Psoas muscle (tissue), 8 donors: ENCODE results near the gene CCNI2. TPM values are rescaled to one million over a fixed set of nuclear protein-coding genes. Genes with fewer than 3 reads are reported as not detected.

Experiments
- ATAC-seq, 4 donors: fragments of 200-7000 bp; cut with Tn5 transposase; one replicate each; pipeline ENCODE4 v1.9.1; 2020; ENCODE audit warnings: moderate library complexity in 3 of 4, mild to moderate bottlenecking in 2 of 4
- DNase-seq, 2 donors: peaks; one replicate each; pipeline ENCODE4 v3.0.0-alpha.2; 2020
- H3K27ac ChIP-seq: fragments of 200-600 bp; one replicate; pipeline ENCODE4 v1.8.0; 2022
- H3K27me3 ChIP-seq, 3 donors: fragments of 200-600 bp in 1 of 3; one replicate each; pipeline versions ENCODE4 v1.6.1 to v1.8.0; 2013 to 2022; ENCODE audit warnings: low read length in 2 of 3, mild to moderate bottlenecking in 2 of 3, moderate library complexity in 1 of 3; ENCODE audit not compliant: insufficient read depth in 3 of 3
- H3K36me3 ChIP-seq, 2 donors: fragments of 200-600 bp in 1 of 2; one replicate each; pipeline versions ENCODE4 v1.6.1 to v1.8.0; 2013 to 2022; ENCODE audit warnings: low read depth in 1 of 2, mild to moderate bottlenecking in 1 of 2, moderate library complexity in 1 of 2; ENCODE audit not compliant: insufficient read depth in 1 of 2
- H3K4me1 ChIP-seq: fragments of 200-600 bp; one replicate; pipeline ENCODE4 v1.8.0; 2022
- H3K4me3 ChIP-seq: fragments of 200-600 bp; one replicate; pipeline ENCODE4 v1.8.0; 2022; ENCODE audit warnings: mild to moderate bottlenecking
- H3K9me3 ChIP-seq: fragments of 200-600 bp; one replicate; pipeline ENCODE4 v1.8.0; 2022
- WGBS, 3 donors: extraction: QIAGEN DNeasy Blood & Tissue Kit; methylation state at CpG; one replicate each; pipeline versions ENCODE4 v1.1.6 to v1.1.7; 2013; 5-methylcytosine and 5-hydroxymethylcytosine counted together
- intact Hi-C, 2 donors: fragments of 100-400 bp; cut with DNase I; formaldehyde crosslinking; loops; one replicate each; pipeline versions ENCODE4 v1.11.0 to v1.14.2; 2022
- polyA plus RNA-seq, 3 donors: library from polyadenylated mRNA; stranded (reverse); fragments of 200-250 nt; gene quantifications; one replicate each; pipeline ENCODE4 v1.2.3, GENCODE V29; 2013
- total RNA-seq, 4 donors: library from RNA; stranded (reverse); fragmentation: NEBNext Ultra II Directional in 2 of 4; extraction: Animal tissue kit (Norgen Biotek cat#: 25700) in 2 of 4; gene quantifications; one replicate each; pipeline versions ENCODE4 v1.2.1 to v1.2.4, GENCODE V29; 2021 to 2023
- TF ChIP-seq, protein P1 (sequence below): fragments of 200-600 bp; IDR thresholded peaks from one replicate; pipeline ENCODE4 v1.8.0; 2022; ENCODE audit warnings: antibody characterized with exemption
- donor health status: healthy with polysubstance abuse.
- donor health status: DM: no; HTN: no; CAD: no; lungs with moderate emphysema.
- donor health status: Bipolar disorder and iron deficiency.
- donor health status: healthy.
- donor health status: DM: yes; HTN: yes; CAD: no.
- donor health status: DM: no; HTN: no; CAD: no.
- donor health status: DM: no; HTN: no; CAD: no.
- donor health status: DM: yes; HTN: yes; CAD: no.

CCNI2 gene
- total and polyA plus RNA-seq, 7 donors: not detected

DNA sequence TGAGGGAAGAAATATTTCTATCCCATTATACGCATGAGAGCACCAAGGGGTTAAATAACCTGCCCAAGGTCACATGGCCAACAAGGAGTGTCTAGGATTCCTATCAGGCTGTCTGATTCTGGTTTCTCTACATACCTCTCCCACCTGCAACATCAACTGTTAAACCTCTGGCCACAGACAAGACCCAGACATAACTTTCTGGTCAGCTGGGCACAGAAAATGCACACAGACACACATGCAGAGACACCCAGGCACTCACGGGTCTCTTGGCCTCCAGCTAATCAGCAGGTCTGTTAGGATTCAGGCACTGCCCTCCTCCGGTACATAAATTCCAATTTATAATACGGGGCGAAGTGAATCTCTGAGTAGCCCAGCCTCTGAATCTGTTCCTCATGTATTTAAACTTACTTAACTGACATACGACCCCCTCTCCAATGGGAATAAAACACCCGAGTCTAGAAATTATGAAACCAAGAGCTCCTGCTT is 28.3 kb downstream of the CCNI2 start:
- H3K36me3 ChIP-seq: no peaks in the 10 kb centered on the region
- no peaks in the 10 kb centered on the region for H3K27me3 ChIP-seq
- WGBS, 3 donors: 52 to 72% (median 55%) methylated on average over 7 of the region's 7 CpGs
- DNase-seq (no peak), ATAC-seq (no peak)
- H3K27ac ChIP-seq: no peak overlapping the region
- intact Hi-C loops: no loop called here
- H3K4me1 ChIP-seq: peaks cover 6% of the 10 kb centered on the region
- H3K4me3 ChIP-seq: peak overlapping the region; percentile 94
- no peaks in the 10 kb centered on the region for H3K9me3 ChIP-seq
- TF ChIP-seq, protein P1, sequence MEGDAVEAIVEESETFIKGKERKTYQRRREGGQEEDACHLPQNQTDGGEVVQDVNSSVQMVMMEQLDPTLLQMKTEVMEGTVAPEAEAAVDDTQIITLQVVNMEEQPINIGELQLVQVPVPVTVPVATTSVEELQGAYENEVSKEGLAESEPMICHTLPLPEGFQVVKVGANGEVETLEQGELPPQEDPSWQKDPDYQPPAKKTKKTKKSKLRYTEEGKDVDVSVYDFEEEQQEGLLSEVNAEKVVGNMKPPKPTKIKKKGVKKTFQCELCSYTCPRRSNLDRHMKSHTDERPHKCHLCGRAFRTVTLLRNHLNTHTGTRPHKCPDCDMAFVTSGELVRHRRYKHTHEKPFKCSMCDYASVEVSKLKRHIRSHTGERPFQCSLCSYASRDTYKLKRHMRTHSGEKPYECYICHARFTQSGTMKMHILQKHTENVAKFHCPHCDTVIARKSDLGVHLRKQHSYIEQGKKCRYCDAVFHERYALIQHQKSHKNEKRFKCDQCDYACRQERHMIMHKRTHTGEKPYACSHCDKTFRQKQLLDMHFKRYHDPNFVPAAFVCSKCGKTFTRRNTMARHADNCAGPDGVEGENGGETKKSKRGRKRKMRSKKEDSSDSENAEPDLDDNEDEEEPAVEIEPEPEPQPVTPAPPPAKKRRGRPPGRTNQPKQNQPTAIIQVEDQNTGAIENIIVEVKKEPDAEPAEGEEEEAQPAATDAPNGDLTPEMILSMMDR: no peak

GRCh38 chr5:132776131-132776937 is 29.1 kb downstream of the CCNI2 start:
- DNase-seq: peak; percentile 33 to 64
- intact Hi-C loops: no loop called here
- Histone ChIP-seq H3K36me3 (no peaks in the 10 kb centered on the region), H3K27me3 (no peaks in the 10 kb centered on the region), H3K4me3 (peak overlapping the region; percentile 94), H3K4me1 (peaks cover 6% of the 10 kb centered on the region), H3K9me3 (no peaks in the 10 kb centered on the region), H3K27ac (peak overlapping the region; percentile 72)
- ATAC-seq: peak in 2 of 4 donors; percentile 33 to 41
- TF ChIP-seq, protein P1: no peak
- 5 to 9% (median 7%) methylated on average over 29 to 39 of the region's 39 CpGs for WGBS, 3 donors

- no peaks in the 10 kb centered on the region for H3K9me3 ChIP-seq
- TF ChIP-seq, protein P1: no peak
- intact Hi-C loops: no loop called here
- peak overlapping the region; percentile 94 for H3K4me3 ChIP-seq
- H3K27me3 ChIP-seq: no peaks in the 10 kb centered on the region
- DNase-seq: no peak
- peak in 3 of 4 donors; percentile 4 to 25 (median 15) for ATAC-seq
- WGBS, 3 donors: 0 to 2% (median 0%) methylated on average over 9 to 40 of the region's 40 CpGs
- H3K27ac ChIP-seq: peak overlapping the region; percentile 72
- no peaks in the 10 kb centered on the region for H3K36me3 ChIP-seq
- peaks cover 5% of the 10 kb centered on the region for H3K4me1 ChIP-seq
Observed at GRCh38 chr5:132776938-132777208, 29.6 kb downstream of the CCNI2 start.

- H3K9me3 ChIP-seq: no peaks in the 10 kb centered on the region
- intact Hi-C loops: no loop called here
- 1 to 2% (median 1%) methylated on average over 42 to 82 of the region's 82 CpGs for WGBS, 3 donors
Observed at GRCh38 chr5:132777209-132778069, 30.2 kb downstream of the CCNI2 start, which contains the start of gene SEPTIN8. TSS of gene SEPTIN8 (minus strand) at chr5:132777239. CDS start at chr5:132777137, 102 bp downstream.

More at GRCh38 chr5:132777209-132778069, 30.2 kb downstream of the CCNI2 start, which contains the start of gene SEPTIN8:
- DNase-seq: peak; percentile 69 to 78
- Histone ChIP-seq H3K36me3 (no peaks in the 10 kb centered on the region), H3K27ac (peak within 1 kb of the TSS; percentile 72), H3K4me3 (peak within 1 kb of the TSS; percentile 94), H3K27me3 (no peaks in the 10 kb centered on the region), H3K4me1 (peaks cover 3% of the 10 kb centered on the region)
- TF ChIP-seq, protein P1: no peak
- ATAC-seq: peak; percentile 60 to 81 (median 69)
